Activated CD8-positive, alpha-beta memory T cell treated with anti-CD3 and anti-CD28 coated beads for 24 hours (primary cell): ENCODE results near the gene MYADML2.
"Not testable (repeated sequence)": the region's sequence is repeated elsewhere in the genome, so short reads cannot be mapped to it uniquely, and the experiment has no call there.

Experiments used
- DNase-seq: peaks from one replicate; pipeline ENCODE4 v3.0.0-alpha.2; 2020

The MYADML2 gene

GRCh38 chr17:81922566-81923301 is 24.3 kb downstream of the MYADML2 start:
- DNase-seq: no peak

- DNase-seq: no peak
Observed at GRCh38 chr17:81921996-81922565, 25.0 kb downstream of the MYADML2 start.

GRCh38 chr17:81921537-81921862 is 25.5 kb downstream of the MYADML2 start:
- no peak for DNase-seq

GRCh38 chr17:81920612-81921536 is 26.2 kb downstream of the MYADML2 start:
- no peak for DNase-seq

GRCh38 chr17:81918832-81919545 is 28.0 kb downstream of the MYADML2 start:
- no peak for DNase-seq

- DNase-seq: not testable (repeated sequence)
Observed at GRCh38 chr17:81918333-81918669, 28.7 kb downstream of the MYADML2 start.

GRCh38 chr17:81917565-81918332 is 29.3 kb downstream of the MYADML2 start, which contains the start of gene SIRT7:
SIRT7 (minus strand) TSS chr17:81918176; CDS start chr17:81918131, 45 bp downstream.
- peak; percentile 89 for DNase-seq

GRCh38 chr17:81916234-81917001 is 30.6 kb downstream of the MYADML2 start:
- no peak for DNase-seq

GRCh38 chr17:81915331-81915730 is 31.7 kb downstream of the MYADML2 start:
- DNase-seq: no peak

GRCh38 chr17:81914103-81914850 is 32.8 kb downstream of the MYADML2 start:
- no peak for DNase-seq

GRCh38 chr17:81913394-81914102 is 33.5 kb downstream of the MYADML2 start:
- DNase-seq: no peak

- no peak for DNase-seq
Observed at GRCh38 chr17:81912441-81913309, 34.4 kb downstream of the MYADML2 start.

GRCh38 chr17:81911969-81912368 is 35.1 kb downstream of the MYADML2 start:
- DNase-seq: no peak

- DNase-seq: peak; percentile 95
Observed at GRCh38 chr17:81911277-81911961, 35.6 kb downstream of the MYADML2 start, which contains the start of gene PCYT2. PCYT2 (minus strand) TSS chr17:81911399; CDS start chr17:81911355, 44 bp downstream.

GRCh38 chr17:81910840-81911276 is 36.2 kb downstream of the MYADML2 start:
- no peak for DNase-seq

GRCh38 chr17:81909966-81910839 is 36.8 kb downstream of the MYADML2 start:
- no peak for DNase-seq

- DNase-seq: no peak
Observed at GRCh38 chr17:81909231-81909630, 37.8 kb downstream of the MYADML2 start.
